Parathyroid adenoma (tissue), 2 donors: Measurements from ENCODE around the gene TANC2.

ENCODE experiments used
- H2AFZ ChIP-seq: fragments of 300-600 bp; sonication (generic); one replicate; pipeline ENCODE4 v1.7.0; 2017; ENCODE audit warnings: antibody characterized with exemption, mild to moderate bottlenecking
- H3K27ac ChIP-seq: fragments of 300-600 bp; sonication (generic); one replicate; pipeline ENCODE4 v1.7.0; 2017
- H3K27me3 ChIP-seq: fragments of 300-600 bp; sonication (generic); one replicate; pipeline ENCODE4 v1.7.0; 2017; ENCODE audit warnings: low read length; ENCODE audit not compliant: control insufficient read depth, insufficient read depth
- H3K36me3 ChIP-seq: fragments of 300-600 bp; sonication (generic); one replicate; pipeline ENCODE4 v1.7.0; 2017; ENCODE audit warnings: low read length; ENCODE audit not compliant: control insufficient read depth, insufficient read depth
- H3K4me1 ChIP-seq: fragments of 300-600 bp; sonication (generic); one replicate; pipeline ENCODE4 v1.7.0; 2017; ENCODE audit warnings: control low read depth
- H3K4me2 ChIP-seq: fragments of 300-600 bp; sonication (generic); one replicate; pipeline ENCODE4 v1.7.0; 2017; ENCODE audit warnings: low read length
- H3K4me3 ChIP-seq: fragments of 300-600 bp; sonication (generic); one replicate; pipeline ENCODE4 v1.7.0; 2017; ENCODE audit warnings: low read depth, low read length
- H3K79me2 ChIP-seq: fragments of 300-600 bp; sonication (generic); one replicate; pipeline ENCODE4 v1.7.0; 2017; ENCODE audit warnings: control low read depth
- H3K9ac ChIP-seq: fragments of 300-600 bp; sonication (generic); one replicate; pipeline ENCODE4 v1.7.0; 2017; ENCODE audit warnings: mild to moderate bottlenecking
- H3K9me3 ChIP-seq: fragments of 300-600 bp; sonication (generic); one replicate; pipeline ENCODE4 v1.7.0; 2017; ENCODE audit warnings: low read length; ENCODE audit not compliant: control insufficient read depth
- CTCF ChIP-seq: fragments of 300-600 bp; sonication (generic); IDR thresholded peaks from one replicate; pipeline ENCODE4 v1.7.0; 2017; ENCODE audit warnings: antibody characterized with exemption, mild to moderate bottlenecking
- donor health status: primary hyperparathyroidism.

Gene TANC2

DNA sequence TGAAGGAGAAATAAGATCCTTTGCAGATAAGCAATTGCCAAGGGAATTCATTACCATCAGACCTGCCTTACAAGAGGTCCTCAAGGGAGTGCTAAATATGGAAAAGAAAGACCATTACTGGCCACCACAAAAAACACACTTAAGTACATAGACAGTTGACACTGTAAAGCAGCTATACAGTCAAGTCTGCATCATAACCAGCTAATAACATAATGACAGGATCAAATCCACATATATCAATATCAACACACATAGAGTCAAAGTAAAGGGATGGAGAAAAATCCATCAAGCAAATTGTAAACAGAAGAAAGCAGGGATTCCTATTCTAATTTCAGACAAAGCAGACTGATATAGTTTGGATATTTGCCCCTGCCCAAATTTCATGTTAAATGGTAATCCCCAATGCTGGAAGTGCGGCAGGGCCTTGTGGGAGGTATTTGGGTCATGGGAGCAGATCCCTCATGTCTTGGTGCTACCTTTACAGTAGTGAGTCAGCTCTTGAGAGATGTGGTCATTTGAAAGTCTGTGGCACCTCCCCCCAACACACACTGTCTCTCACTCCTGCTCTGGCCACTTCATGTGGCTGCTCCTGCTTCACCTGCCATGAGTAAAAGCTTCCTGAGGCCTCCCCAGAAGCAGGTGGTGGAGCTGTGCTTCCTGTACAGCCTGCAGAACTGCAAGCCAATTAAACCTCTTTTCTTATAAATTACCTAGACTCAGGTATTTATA, 32.8 kb downstream of the TANC2 start:
- Histone ChIP-seq H2AFZ (no peak overlapping the region), H3K27me3 (no peaks in the 10 kb centered on the region), H3K27ac (no peak overlapping the region), H3K4me3 (no peak overlapping the region), H3K9me3 (no peaks in the 10 kb centered on the region), H3K9ac (no peak overlapping the region), H3K4me2 (no peak overlapping the region), H3K36me3 (no peaks in the 10 kb centered on the region), H3K79me2 (peaks cover 44% of the 10 kb centered on the region), H3K4me1 (no peaks in the 10 kb centered on the region)
- no peak for TF ChIP-seq CTCF

- Histone ChIP-seq H3K79me2 (peaks cover 44% of the 10 kb centered on the region), H3K4me2 (no peak overlapping the region), H3K27ac (no peak overlapping the region), H3K4me1 (no peaks in the 10 kb centered on the region), H3K36me3 (no peaks in the 10 kb centered on the region), H3K4me3 (no peak overlapping the region), H2AFZ (no peak overlapping the region), H3K9me3 (no peaks in the 10 kb centered on the region), H3K27me3 (no peaks in the 10 kb centered on the region), H3K9ac (no peak overlapping the region)
- TF ChIP-seq CTCF, result no peak
These were observed 33.7 kb downstream of the TANC2 start for GRCh38 chr17:62999736-63000135.

DNA sequence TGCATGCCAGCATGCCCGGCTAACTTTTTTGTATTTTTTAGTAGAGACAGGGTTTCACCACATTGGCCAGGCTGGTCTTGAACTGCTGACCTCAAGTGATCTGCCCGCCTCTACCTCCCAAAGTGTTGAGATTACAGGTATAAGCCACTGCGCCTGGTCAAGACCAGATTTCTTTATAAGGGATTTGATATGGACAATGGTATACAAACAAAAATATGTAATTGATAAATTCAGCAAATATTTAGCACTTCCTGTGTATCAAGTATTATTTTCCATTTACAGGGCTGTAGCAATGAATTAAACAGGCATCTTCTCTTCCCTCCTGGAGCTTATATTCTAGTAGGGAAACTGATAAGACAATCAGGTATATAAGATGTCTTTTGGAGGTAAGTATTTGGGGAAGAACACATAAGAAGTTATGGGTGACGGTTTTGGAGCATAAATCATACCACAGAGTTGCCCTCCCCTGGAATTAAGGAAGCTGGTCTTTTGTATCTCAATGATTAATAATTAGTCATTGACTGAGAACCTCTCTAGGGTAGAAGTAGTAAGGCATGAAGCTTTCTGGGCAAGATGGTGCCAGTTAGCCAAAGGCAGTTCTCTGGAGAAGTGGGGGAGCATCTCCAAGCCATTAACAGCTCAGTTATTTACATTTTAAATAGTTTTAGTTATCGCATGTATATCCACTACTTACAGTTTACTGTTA, 35.8 kb downstream of the TANC2 start:
- Histone ChIP-seq H3K36me3 (no peaks in the 10 kb centered on the region), H3K4me3 (no peak overlapping the region), H3K4me1 (no peaks in the 10 kb centered on the region), H3K4me2 (no peak overlapping the region), H3K9me3 (no peaks in the 10 kb centered on the region), H3K79me2 (peaks cover 38% of the 10 kb centered on the region), H2AFZ (no peak overlapping the region), H3K27ac (no peak overlapping the region), H3K9ac (no peak overlapping the region), H3K27me3 (no peaks in the 10 kb centered on the region)
- TF ChIP-seq CTCF, result no peak

GRCh38 chr17:63002625-63003024, 36.6 kb downstream of the TANC2 start:
- TF ChIP-seq CTCF, result no peak
- Histone ChIP-seq H3K4me1 (no peaks in the 10 kb centered on the region), H3K4me3 (no peak overlapping the region), H3K4me2 (no peak overlapping the region), H3K9me3 (no peaks in the 10 kb centered on the region), H3K36me3 (no peaks in the 10 kb centered on the region), H2AFZ (no peak overlapping the region), H3K27me3 (no peaks in the 10 kb centered on the region), H3K79me2 (peaks cover 38% of the 10 kb centered on the region), H3K27ac (no peak overlapping the region), H3K9ac (no peak overlapping the region)

GRCh38 chr17:63015824-63016223, 49.8 kb downstream of the TANC2 start:
- Histone ChIP-seq H3K9ac (no peak overlapping the region), H3K4me3 (no peak overlapping the region), H3K79me2 (peaks cover 28% of the 10 kb centered on the region), H3K9me3 (no peaks in the 10 kb centered on the region), H2AFZ (no peak overlapping the region), H3K27ac (no peak overlapping the region), H3K36me3 (no peaks in the 10 kb centered on the region), H3K27me3 (no peaks in the 10 kb centered on the region), H3K4me2 (no peak overlapping the region), H3K4me1 (no peaks in the 10 kb centered on the region)
- no peak for TF ChIP-seq CTCF
